ENCODE results near the gene FXYD6. TPM values are rescaled to one million over a fixed set of nuclear protein-coding genes. Genes with fewer than 3 reads are reported as not detected.

The FXYD6 gene
- total RNA-seq, 4 donors from 2014 or later = 4.8 to 15.9 (median 9.5) TPM

DNA sequence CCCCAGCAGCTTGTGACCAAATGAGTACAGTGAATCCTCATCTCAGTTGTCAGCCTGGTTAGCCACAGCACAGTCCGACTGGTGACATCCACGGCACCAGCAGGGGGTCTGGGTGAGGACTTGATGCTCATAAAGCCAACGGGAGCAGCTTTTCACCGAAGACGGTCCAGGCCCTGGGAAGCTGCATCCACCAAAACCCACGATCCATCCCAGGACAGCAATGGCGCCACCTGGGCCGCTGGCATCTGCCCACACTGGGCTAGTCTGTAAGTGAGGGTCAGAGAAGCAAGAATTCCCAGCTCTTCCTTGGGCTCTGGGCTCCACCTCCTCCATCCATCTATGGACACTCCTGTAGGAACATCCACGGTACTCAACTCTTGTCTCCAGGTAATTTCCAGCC is 25.1 kb upstream of the FXYD6 start:
- H3K27ac ChIP-seq = no peak overlapping the region
- WGBS = 94% methylated on average over 7 of the region's 9 CpGs
- H3K4me3 ChIP-seq = no peak overlapping the region
- no peaks in the 10 kb centered on the region for H3K9me3 ChIP-seq
- H3K4me1 ChIP-seq = peaks cover 7% of the 10 kb centered on the region
- TF ChIP-seq POLR2A (IDR thresholded peaks at IDR 0.05) (no peak), POLR2AphosphoS5 (IDR thresholded peaks at IDR 0.05) (no peak), CTCF (IDR thresholded peaks at IDR 0.05) (no peak)
- peak in 1 of 2 donors; percentile 56 for DNase-seq (ENCODE audit: low spot score in 2 of 2)
- no peaks in the 10 kb centered on the region for H3K36me3 ChIP-seq
- H3K27me3 ChIP-seq = no peaks in the 10 kb centered on the region

DNA sequence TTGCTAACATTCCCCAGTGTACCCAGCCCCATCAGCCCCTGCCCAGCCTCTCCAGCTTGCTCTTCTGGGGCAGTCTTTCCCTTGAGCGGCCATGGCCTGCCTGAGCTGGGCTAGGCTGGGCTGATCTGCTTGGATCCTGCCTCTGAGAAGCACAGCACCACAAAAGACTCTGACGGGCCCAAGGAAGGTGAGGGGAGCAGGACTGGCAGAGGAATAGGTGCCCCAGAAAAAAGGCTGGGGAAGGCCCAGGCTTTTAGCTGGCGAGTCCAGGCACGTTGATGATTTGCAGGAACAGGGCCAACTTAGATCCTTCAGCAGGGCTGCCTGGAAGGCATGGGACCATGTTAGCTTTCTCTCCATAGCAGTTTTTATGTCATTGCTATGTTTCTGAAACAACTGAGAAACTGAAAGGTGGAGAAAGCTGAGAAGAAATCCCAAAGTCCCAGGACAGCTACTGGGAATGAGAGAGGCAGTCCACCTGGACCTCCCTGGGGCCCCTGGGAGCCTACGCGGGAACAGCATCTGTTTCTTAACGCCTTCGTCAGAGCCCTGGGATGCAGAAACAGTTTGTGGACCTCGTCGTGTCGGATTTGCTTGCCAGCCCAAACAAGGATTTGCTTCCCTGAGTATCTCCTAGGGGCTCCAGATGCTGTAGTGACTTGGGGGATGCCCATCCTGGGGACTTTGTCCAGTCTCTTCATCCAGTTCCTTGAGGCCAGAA is 24.4 kb upstream of the FXYD6 start:
- Histone ChIP-seq H3K27me3 (no peaks in the 10 kb centered on the region), H3K4me1 (peaks cover 7% of the 10 kb centered on the region), H3K9me3 (no peaks in the 10 kb centered on the region), H3K27ac (no peak overlapping the region), H3K36me3 (no peaks in the 10 kb centered on the region), H3K4me3 (no peak overlapping the region)
- WGBS = 76% methylated on average over 11 of the region's 11 CpGs
- DNase-seq (ENCODE audit: low spot score in 2 of 2) = peak in 1 of 2 donors; percentile 16
- no peak for TF ChIP-seq CTCF (IDR thresholded peaks at IDR 0.05)
- no peak for TF ChIP-seq POLR2A (IDR thresholded peaks at IDR 0.05)
- no peak for TF ChIP-seq POLR2AphosphoS5 (IDR thresholded peaks at IDR 0.05)
- TF ChIP-seq EP300 (IDR thresholded peaks at IDR 0.05) = no peak

- no peak for TF ChIP-seq POLR2AphosphoS5 (IDR thresholded peaks at IDR 0.05)
- no peak for TF ChIP-seq EP300 (IDR thresholded peaks at IDR 0.05)
- no peak for TF ChIP-seq CTCF (IDR thresholded peaks at IDR 0.05)
- no peak for TF ChIP-seq POLR2A (IDR thresholded peaks at IDR 0.05)
- H3K4me3 ChIP-seq = no peak overlapping the region
- no peaks in the 10 kb centered on the region for H3K9me3 ChIP-seq
- no peak overlapping the region for H3K27ac ChIP-seq
- peaks cover 7% of the 10 kb centered on the region for H3K4me1 ChIP-seq
- H3K27me3 ChIP-seq = no peaks in the 10 kb centered on the region
- H3K36me3 ChIP-seq = no peaks in the 10 kb centered on the region
- 67% methylated on average over 4 of the region's 4 CpGs for WGBS
- peak in 1 of 2 donors; percentile 61 for DNase-seq (ENCODE audit: low spot score in 2 of 2)
Measured at GRCh38 chr11:117900121-117900648, 23.7 kb upstream of the FXYD6 start.

GRCh38 chr11:117898059-117898458 is 21.6 kb upstream of the FXYD6 start:
- Histone ChIP-seq H3K27me3 (no peaks in the 10 kb centered on the region), H3K4me3 (no peak overlapping the region), H3K36me3 (no peaks in the 10 kb centered on the region), H3K9me3 (no peaks in the 10 kb centered on the region), H3K4me1 (peaks cover 7% of the 10 kb centered on the region), H3K27ac (no peak overlapping the region)
- TF ChIP-seq POLR2A (IDR thresholded peaks at IDR 0.05) = no peak
- TF ChIP-seq POLR2AphosphoS5 (IDR thresholded peaks at IDR 0.05) = no peak
- TF ChIP-seq EP300 (IDR thresholded peaks at IDR 0.05) = no peak
- TF ChIP-seq CTCF (IDR thresholded peaks at IDR 0.05) = no peak
- WGBS = 80% methylated on average over 4 of the region's 4 CpGs
- peak in 1 of 2 donors; percentile 47 for DNase-seq (ENCODE audit: low spot score in 2 of 2)

- no peak overlapping the region for H3K4me3 ChIP-seq
- TF ChIP-seq POLR2A (IDR thresholded peaks at IDR 0.05) (no peak), CTCF (IDR thresholded peaks at IDR 0.05) (no peak), EP300 (IDR thresholded peaks at IDR 0.05) (no peak), POLR2AphosphoS5 (IDR thresholded peaks at IDR 0.05) (no peak)
- no peak for DNase-seq (ENCODE audit: low spot score in 2 of 2)
Measured at GRCh38 chr11:117892651-117893050, 16.2 kb upstream of the FXYD6 start.

More at GRCh38 chr11:117892651-117893050, 16.2 kb upstream of the FXYD6 start:
- Histone ChIP-seq H3K27ac (no peak overlapping the region), H3K4me1 (peaks cover 6% of the 10 kb centered on the region), H3K27me3 (no peaks in the 10 kb centered on the region), H3K36me3 (no peaks in the 10 kb centered on the region), H3K9me3 (no peaks in the 10 kb centered on the region)
- WGBS = 99% methylated on average over 3 of the region's 3 CpGs
